IMR-90 (cell line): ENCODE data around the gene MRPS5. TPM values are rescaled to one million over a fixed set of nuclear protein-coding genes. Genes with fewer than 3 reads are reported as not detected.

Experiments used
- ATAC-seq: fragments of 200-7000 bp; cut with Tn5 transposase; 2 replicates; pipeline ENCODE4 v1.9.1; 2020; ENCODE audit warnings: low read depth, mild to moderate bottlenecking, moderate library complexity
- BruUV-seq: library from RNA; stranded (reverse); fragments of 400-500 nt; replicated peaks from 2 replicates; lab custom pipeline; 2021; lab: Mats Ljungman, UMichigan
- CTCF ChIA-PET: fragments of 300-600 bp; formaldehyde crosslinking; extraction: SDS; loops from one replicate; lab custom pipeline; 2021; ENCODE audit warnings: antibody characterized with exemption; lab: Yijun Ruan, JAX
- POLR2A ChIA-PET: fragments of 300-600 bp; sonication (Branson Sonifier 250); formaldehyde crosslinking; loops from one replicate; lab custom pipeline; 2022; ENCODE audit warnings: antibody characterized with exemption; ENCODE audit not compliant: unreplicated experiment; lab: Charles Lee
- DNase-seq: peaks from one replicate; pipeline ENCODE4 v3.0.0; 2013
- H2AFZ ChIP-seq: replicated peaks from 2 replicates; pipeline ENCODE3; 2013; ENCODE audit warnings: low read length, mild to moderate bottlenecking; ENCODE audit not compliant: poor library complexity
- H2AK5ac ChIP-seq: 2 replicates; pipeline ENCODE4 v1.6.1; 2013; ENCODE audit warnings: low read depth, low read length, inconsistent platforms
- H2AK9ac ChIP-seq: replicated peaks from 2 replicates; pipeline ENCODE3; 2013; ENCODE audit warnings: mild to moderate bottlenecking, low read depth, low read length, moderate library complexity; ENCODE audit not compliant: poor library complexity
- H2BK120ac ChIP-seq: 2 replicates; pipeline ENCODE4 v1.6.1; 2013; ENCODE audit warnings: low read depth, low read length, inconsistent platforms
- H2BK15ac ChIP-seq: 3 replicates; pipeline ENCODE4 v1.6.1; 2013; ENCODE audit warnings: low read depth, low read length, inconsistent platforms
- H2BK20ac ChIP-seq: 2 replicates; pipeline ENCODE4 v1.6.1; 2013; ENCODE audit warnings: low read depth, mild to moderate bottlenecking, inconsistent platforms, low read length, moderate library complexity
- H2BK5ac ChIP-seq: 2 replicates; pipeline ENCODE4 v1.6.1; 2013; ENCODE audit warnings: mild to moderate bottlenecking, low read depth, low read length, inconsistent platforms; ENCODE audit not compliant: poor library complexity, severe bottlenecking
- H3K14ac ChIP-seq: replicated peaks from 2 replicates; pipeline ENCODE4 v1.6.1; 2013; ENCODE audit warnings: low read depth, low read length, inconsistent platforms
- H3K18ac ChIP-seq: 2 replicates; pipeline ENCODE4 v1.6.1; 2013; ENCODE audit warnings: low read depth, low read length, control low read depth
- H3K23ac ChIP-seq: 2 replicates; pipeline ENCODE4 v1.6.1; 2013; ENCODE audit warnings: low read depth, low read length, inconsistent platforms
- H3K27ac ChIP-seq: 2 replicates; pipeline ENCODE4 v1.5.1; 2013; ENCODE audit warnings: mild to moderate bottlenecking, control low read depth, low read length; ENCODE audit not compliant: insufficient read depth
- H3K27me3 ChIP-seq: 2 replicates; pipeline ENCODE4 v1.6.1; 2013; ENCODE audit warnings: low read length; ENCODE audit not compliant: control insufficient read depth, insufficient read depth
- H3K36me3 ChIP-seq: 2 replicates; pipeline ENCODE4 v1.6.1; 2013; ENCODE audit warnings: low read length, mixed read lengths; ENCODE audit not compliant: control insufficient read depth, insufficient read depth
- H3K4ac ChIP-seq: 2 replicates; pipeline ENCODE4 v1.6.1; 2013; ENCODE audit warnings: low read depth, low read length, inconsistent platforms
- H3K4me1 ChIP-seq: 2 replicates; pipeline ENCODE4 v1.6.1; 2013; ENCODE audit warnings: low read length, mixed read lengths; ENCODE audit not compliant: control insufficient read depth, insufficient read depth
- H3K4me2 ChIP-seq: 2 replicates; pipeline ENCODE4 v1.6.1; 2013; ENCODE audit warnings: low read depth, mild to moderate bottlenecking, control low read depth, low read length, moderate library complexity
- H3K4me3 ChIP-seq: 2 replicates; pipeline ENCODE4 v1.5.1; 2013; ENCODE audit warnings: low read depth, mild to moderate bottlenecking, control low read depth, low read length, moderate library complexity; ENCODE audit not compliant: insufficient read depth
- H3K56ac ChIP-seq: 2 replicates; pipeline ENCODE4 v1.6.1; 2013; ENCODE audit warnings: low read length, inconsistent platforms; ENCODE audit not compliant: insufficient read depth; ENCODE audit errors: extremely low read depth
- H3K79me1 ChIP-seq, 2 experiments: 2 replicates each; pipeline ENCODE4 v1.6.1; 2013; ENCODE audit warnings: low read length in 2 of 2, inconsistent platforms in 1 of 2, low read depth in 1 of 2
- H3K9ac ChIP-seq: 2 replicates; pipeline ENCODE4 v1.6.1; 2013; ENCODE audit warnings: low read depth, low read length, control low read depth
- H3K9me1 ChIP-seq: 2 replicates; pipeline ENCODE4 v1.6.1; 2013; ENCODE audit warnings: low read length, inconsistent platforms; ENCODE audit not compliant: insufficient read depth
- H3K9me3 ChIP-seq: 2 replicates; pipeline ENCODE4 v1.6.1; 2013; ENCODE audit warnings: low read length; ENCODE audit not compliant: control insufficient read depth, insufficient read depth
- H4K20me1 ChIP-seq: 2 replicates; pipeline ENCODE4 v1.6.1; 2013; ENCODE audit warnings: low read length, inconsistent platforms; ENCODE audit not compliant: insufficient read depth
- H4K5ac ChIP-seq: 2 replicates; pipeline ENCODE4 v1.6.1; 2013; ENCODE audit warnings: mild to moderate bottlenecking, low read depth, low read length, control low read depth
- H4K8ac ChIP-seq, 2 experiments: 2 replicates each; pipeline ENCODE4 v1.6.1; 2013; ENCODE audit warnings: low read depth in 2 of 2, low read length in 2 of 2, control low read depth in 1 of 2, inconsistent platforms in 1 of 2
- H4K91ac ChIP-seq: 2 replicates; pipeline ENCODE4 v1.6.1; 2013; ENCODE audit warnings: low read depth, low read length, inconsistent platforms; ENCODE audit not compliant: insufficient read depth
- BHLHE40 ChIP-seq: fragments of 150-350 bp; IDR thresholded peaks from 2 replicates; pipeline ENCODE4 v1.6.1; 2016; ENCODE audit warnings: mild to moderate bottlenecking, low read depth, low read length
- CEBPB ChIP-seq: IDR thresholded peaks from 2 replicates; pipeline ENCODE4 v1.6.1; 2012; ENCODE audit warnings: low read depth, low read length, improper control_type of control experiment
- CTCF ChIP-seq: conservative IDR thresholded peaks from 2 replicates; pipeline ENCODE4 v1.5.1; 2012; ENCODE audit warnings: mild to moderate bottlenecking, low read depth, low read length, improper control_type of control experiment
- FOS ChIP-seq: fragments of 150-350 bp; IDR thresholded peaks from 2 replicates; pipeline ENCODE4 v1.6.1; 2016; ENCODE audit warnings: low read depth, low read length
- MAFK ChIP-seq: IDR thresholded peaks from 2 replicates; pipeline ENCODE4 v1.6.1; 2012; ENCODE audit warnings: low read depth, low read length, improper control_type of control experiment
- MAZ ChIP-seq: IDR thresholded peaks from 2 replicates; pipeline ENCODE4 v1.6.1; 2012; ENCODE audit warnings: low read depth, mild to moderate bottlenecking, low read length, improper control_type of control experiment, moderate library complexity, borderline replicate concordance
- MXI1 ChIP-seq: IDR thresholded peaks from 2 replicates; pipeline ENCODE4 v1.6.1; 2012; ENCODE audit warnings: low read depth, mild to moderate bottlenecking, low read length, moderate library complexity, borderline replicate concordance
- NFE2L2 ChIP-seq: fragments of 150-350 bp; IDR thresholded peaks from 2 replicates; pipeline ENCODE4 v1.6.1; 2016; ENCODE audit warnings: low read depth, mild to moderate bottlenecking, low read length
- POLR2A ChIP-seq: IDR thresholded peaks from 2 replicates; pipeline ENCODE4 v1.6.1; 2012; ENCODE audit warnings: mild to moderate bottlenecking, low read depth, low read length
- RAD21 ChIP-seq: IDR thresholded peaks from 2 replicates; pipeline ENCODE4 v1.6.1; 2012; ENCODE audit warnings: low read length, improper control_type of control experiment
- RFX5 ChIP-seq: IDR thresholded peaks from 2 replicates; pipeline ENCODE4 v1.8.0; 2012; ENCODE audit warnings: low read depth, mild to moderate bottlenecking, low read length, moderate library complexity
- SMC3 ChIP-seq: fragments of 150-350 bp; IDR thresholded peaks from 2 replicates; pipeline ENCODE4 v1.6.1; 2016; ENCODE audit warnings: low read depth, mild to moderate bottlenecking, antibody characterized with exemption, low read length, moderate library complexity
- WGBS, 2 experiments: methylation state at CpG; one replicate each; pipeline versions ENCODE4 v1.1.5 to v1.1.7; 2013; ENCODE audit warnings: missing lambda C conversion rate in 2 of 2; ENCODE audit not compliant: insufficient read length in 1 of 2; ENCODE audit errors: extremely low coverage in 2 of 2; 5-methylcytosine and 5-hydroxymethylcytosine counted together
- dilution Hi-C: fragments of 300-500 bp; cut with HindIII; formaldehyde crosslinking; loops from one replicate; pipeline ENCODE4 v1.14.3; 2018; ENCODE audit warnings: low sequenced_read_pairs; ENCODE audit not compliant: unreplicated experiment
- in situ Hi-C: fragments of 300-500 bp; cut with MboI; formaldehyde crosslinking; loops from 3 replicates; pipeline ENCODE4 v1.14.3; 2019; ENCODE audit warnings: low sequenced_read_pairs, inconsistent platforms, mixed read lengths
- intact Hi-C: fragments of 100-400 bp; cut with micrococcal nuclease; formaldehyde crosslinking; loops from 2 replicates; pipeline ENCODE4 v1.10.0; 2022
- polyA plus RNA-seq, 3 experiments: library from polyadenylated mRNA; depleted of rRNA; stranded (reverse); fragments of >200 nt; gene quantifications; 2 replicates each; pipeline ENCODE4 v1.2.3, GENCODE V29; 2012; ENCODE audit warnings: low replicate concordance in 1 of 3
- total RNA-seq: library from RNA; depleted of rRNA; stranded (reverse); fragments of >200 nt; gene quantifications from 2 replicates; pipeline ENCODE4 v1.2.3, GENCODE V29; 2012

The MRPS5 gene
- total and polyA plus RNA-seq, 2 of the 4 experiments (the other 2 are of a cell fraction): 27.6 to 44.1 TPM

GRCh38 chr2:95063086-95063958 is 58.3 kb downstream of the MRPS5 start:
- intact Hi-C loops: no loop called here
- Histone ChIP-seq H2BK5ac (no peak overlapping the region), H3K4ac (no peak overlapping the region), H3K27me3 (peaks cover 31% of the 10 kb centered on the region), H2BK20ac (no peak overlapping the region), H3K27ac (no peak overlapping the region), H2AK5ac (no peak overlapping the region), H3K9me3 (no peaks in the 10 kb centered on the region), H3K36me3 (no peaks in the 10 kb centered on the region), H3K79me1 (no peaks in the 10 kb centered on the region), H3K9ac (no peak overlapping the region), H4K20me1 (no peaks in the 10 kb centered on the region), H3K9me1 (no peaks in the 10 kb centered on the region), H2AK9ac (no peak overlapping the region), H2BK15ac (no peak overlapping the region), H3K14ac (no peak overlapping the region), H3K23ac (no peak overlapping the region), H2AFZ (no peak overlapping the region), H3K18ac (no peak overlapping the region), H3K4me3 (no peak overlapping the region), H2BK120ac (no peak overlapping the region), H4K91ac (no peak overlapping the region), H3K4me1 (no peaks in the 10 kb centered on the region), H3K56ac (no peak overlapping the region), H4K5ac (no peak overlapping the region), H3K4me2 (no peak overlapping the region), H4K8ac (no peak overlapping the region)
- ATAC-seq: no peak
- in situ Hi-C loops: no loop called here
- dilution Hi-C loops: no loop called here
- WGBS, 2 experiments: 70% methylated on average over 2 of the region's 12 CpGs; no CpG with 5 or more reads in 1 of the 2 experiments
- CTCF ChIA-PET: interaction anchor here (0.7 to 1.6 kb wide), 2 partner anchors 13 to 41 kb away, joined by 4 read pairs; no protein-coding TSS in a partner anchor
- DNase-seq: no peak
- TF ChIP-seq MAFK: no peak
- TF ChIP-seq MXI1: no peak
- TF ChIP-seq POLR2A: no peak
- no peak for TF ChIP-seq FOS
- TF ChIP-seq RAD21: no peak
- TF ChIP-seq RFX5: no peak
- TF ChIP-seq SMC3: no peak
- no peak for TF ChIP-seq MAZ
- TF ChIP-seq BHLHE40: no peak
- no peak for TF ChIP-seq NFE2L2
- TF ChIP-seq CTCF: no peak
- no peak for TF ChIP-seq CEBPB
- POLR2A ChIA-PET: no interaction called here
- no TSS peak for BruUV-seq
